OCI-LY7 (cell line): Measurements from ENCODE around the gene RPH3AL. TPM values are rescaled to one million over a fixed set of nuclear protein-coding genes. Genes with fewer than 3 reads are reported as not detected.

Experiments used
- BruUV-seq: library from RNA; stranded (reverse); fragments of 400-500 nt; replicated peaks from 2 replicates; lab custom pipeline; 2021; lab: Mats Ljungman, UMichigan
- CTCF ChIA-PET: fragments of 300-600 bp; sonication (Branson Sonifier 250); formaldehyde crosslinking; loops from one replicate; lab custom pipeline; 2022; ENCODE audit warnings: antibody characterized with exemption; ENCODE audit not compliant: unreplicated experiment; lab: Charles Lee
- POLR2A ChIA-PET: fragments of 300-600 bp; sonication (Branson Sonifier 250); formaldehyde crosslinking; loops from one replicate; lab custom pipeline; 2022; ENCODE audit warnings: antibody characterized with exemption; lab: Charles Lee
- DNase-seq: peaks from one replicate; pipeline ENCODE4 v3.0.0-alpha.2; 2015; ENCODE audit warnings: low spot score
- H2AFZ ChIP-seq: fragments of 200-600 bp; sonication (generic), shearing (Covaris generic); 2 replicates; pipeline ENCODE4 v1.6.1; 2014; ENCODE audit warnings: mild to moderate bottlenecking, antibody characterized with exemption, low read length, moderate library complexity
- H3K27ac ChIP-seq: fragments of 200-600 bp; sonication (generic); 2 replicates; pipeline ENCODE4 v1.5.1; 2014; ENCODE audit warnings: mixed run types, low read depth, mild to moderate bottlenecking, moderate library complexity, low read length, inconsistent platforms; ENCODE audit not compliant: poor library complexity, severe bottlenecking
- H3K36me3 ChIP-seq: fragments of 200-600 bp; sonication (generic); 2 replicates; pipeline ENCODE4 v1.6.1; 2014; ENCODE audit warnings: mild to moderate bottlenecking, antibody characterized with exemption, low read length, moderate library complexity, mixed read lengths; ENCODE audit not compliant: insufficient read depth
- H3K4me1 ChIP-seq: fragments of 200-600 bp; sonication (generic); 2 replicates; pipeline ENCODE4 v1.5.1; 2014; ENCODE audit warnings: mild to moderate bottlenecking, low read length; ENCODE audit not compliant: insufficient read depth, poor library complexity, severe bottlenecking
- H3K4me2 ChIP-seq: fragments of 200-600 bp; sonication (generic); 2 replicates; pipeline ENCODE4 v1.6.1; 2014; ENCODE audit warnings: mild to moderate bottlenecking, low read length
- H3K4me3 ChIP-seq: fragments of 200-600 bp; sonication (generic); 2 replicates; pipeline ENCODE4 v1.5.1; 2014; ENCODE audit warnings: mild to moderate bottlenecking, low read depth, low read length; ENCODE audit not compliant: poor library complexity, severe bottlenecking
- H3K79me2 ChIP-seq: fragments of 200-600 bp; sonication (generic); 2 replicates; pipeline ENCODE4 v1.6.1; 2016; ENCODE audit warnings: low read depth, mild to moderate bottlenecking, low read length, moderate library complexity, mixed read lengths; ENCODE audit not compliant: insufficient read depth
- H3K9me2 ChIP-seq: fragments of 200-600 bp; sonication (generic); 2 replicates; pipeline ENCODE4 v1.6.1; 2016; ENCODE audit warnings: mild to moderate bottlenecking, low read length, mixed read lengths; ENCODE audit not compliant: insufficient read depth
- H3K9me3 ChIP-seq: fragments of 200-600 bp; sonication (generic); 2 replicates; pipeline ENCODE4 v1.6.1; 2014; ENCODE audit warnings: mild to moderate bottlenecking, mixed run types, low read length, mixed read lengths
- H4K20me1 ChIP-seq: fragments of 200-600 bp; sonication (generic); 2 replicates; pipeline ENCODE4 v1.6.1; 2014; ENCODE audit warnings: mild to moderate bottlenecking, antibody characterized with exemption, low read length, moderate library complexity, mixed read lengths; ENCODE audit not compliant: insufficient read depth
- CTCF ChIP-seq: fragments of 200-600 bp; sonication (generic); conservative IDR thresholded peaks from 2 replicates; pipeline ENCODE4 v1.5.1; 2014; ENCODE audit warnings: mild to moderate bottlenecking, antibody characterized with exemption, low read length, moderate library complexity, mixed read lengths
- EZH2phosphoT487 ChIP-seq: fragments of 200-600 bp; sonication (generic); IDR thresholded peaks from 2 replicates; pipeline ENCODE4 v1.6.1; 2018; ENCODE audit warnings: low read depth, borderline replicate concordance, mild to moderate bottlenecking, mixed run types, antibody characterized with exemption, low read length, moderate library complexity, mixed read lengths
- intact Hi-C: fragments of 100-400 bp; cut with micrococcal nuclease; formaldehyde crosslinking; loops from one replicate; pipeline ENCODE4 v1.10.0; 2022; ENCODE audit not compliant: unreplicated experiment
- total RNA-seq, 2 experiments: library from RNA; depleted of rRNA in 1 of 2; stranded (reverse); fragments of >200 nt in 1 of 2; shearing (Covaris generic) in 1 of 2; gene quantifications; 2 replicates each; pipeline ENCODE4 v1.2.3, GENCODE V29; 2014 to 2022

The RPH3AL gene
- total RNA-seq, 2 experiments from 2014 or later, result 1.0 to 2.2 TPM

- Histone ChIP-seq H3K4me3 (no peak overlapping the region), H3K9me2 (no peaks in the 10 kb centered on the region), H3K4me2 (peak overlapping the region; percentile 24; the same call in 1 of the 2 replicates), H2AFZ (no peak overlapping the region), H3K9me3 (no peaks in the 10 kb centered on the region), H3K27ac (no peak overlapping the region), H4K20me1 (no peaks in the 10 kb centered on the region), H3K79me2 (no peaks in the 10 kb centered on the region), H3K36me3 (no peaks in the 10 kb centered on the region), H3K4me1 (peaks cover 15% of the 10 kb centered on the region)
- DNase-seq, result no peak
- POLR2A ChIA-PET, result interaction anchor here (0.6 kb wide), 1 partner anchor 61 kb away, joined by 4 read pairs; no protein-coding TSS in a partner anchor
- CTCF ChIA-PET, result no interaction called here
- no peak for TF ChIP-seq CTCF
- no peak for TF ChIP-seq EZH2phosphoT487
- BruUV-seq, result no TSS peak
- intact Hi-C loops, result no loop called here
Measured at GRCh38 chr17:238071-238963, 114.3 kb downstream of the RPH3AL start.

GRCh38 chr17:237406-237955 lies 115.1 kb downstream of the RPH3AL start:
- CTCF ChIA-PET, result no interaction called here
- no peak overlapping the region for H2AFZ ChIP-seq
- no peak for TF ChIP-seq CTCF
- TF ChIP-seq EZH2phosphoT487, result no peak
- H3K4me3 ChIP-seq, result no peak overlapping the region
- H3K27ac ChIP-seq, result no peak overlapping the region
- no peaks in the 10 kb centered on the region for H3K79me2 ChIP-seq
- no peaks in the 10 kb centered on the region for H3K36me3 ChIP-seq
- intact Hi-C loops, result no loop called here
- H4K20me1 ChIP-seq, result no peaks in the 10 kb centered on the region
- H3K9me3 ChIP-seq, result no peaks in the 10 kb centered on the region
- H3K4me2 ChIP-seq, result no peak overlapping the region
- peaks cover 23% of the 10 kb centered on the region for H3K4me1 ChIP-seq
- BruUV-seq, result no TSS peak
- no peak for DNase-seq
- POLR2A ChIA-PET, result no interaction called here
- H3K9me2 ChIP-seq, result no peaks in the 10 kb centered on the region
